Stimulated activated naive CD8-positive, alpha-beta T cell treated with anti-CD3 and anti-CD28 coated beads, Interleukin-15, Interleukin-2, amounts not matched to agents 100 ng/mL and 50 ng/mL, for 24 hours (primary cell): ENCODE measurements around the gene WWC2.
"Not testable (repeated sequence)": the region's sequence is repeated elsewhere in the genome, so short reads cannot be mapped to it uniquely, and the experiment has no call there.

Experiments
- H3K27ac Mint-ChIP-seq: one replicate; pipeline ENCODE4 v1.8.0; 2021; ENCODE audit warnings: mild to moderate bottlenecking, mixed read lengths
- H3K27me3 Mint-ChIP-seq: one replicate; pipeline ENCODE4 v1.8.0; 2021; ENCODE audit warnings: mixed read lengths
- H3K36me3 Mint-ChIP-seq: one replicate; pipeline ENCODE4 v1.8.0; 2021; ENCODE audit warnings: low read depth, mixed read lengths
- H3K4me1 Mint-ChIP-seq: one replicate; pipeline ENCODE4 v1.8.0; 2021; ENCODE audit warnings: low read depth, mixed read lengths
- H3K4me3 Mint-ChIP-seq: one replicate; pipeline ENCODE4 v1.8.0; 2021; ENCODE audit warnings: mild to moderate bottlenecking, mixed read lengths
- H3K9me3 Mint-ChIP-seq: one replicate; pipeline ENCODE4 v1.8.0; 2021; ENCODE audit warnings: mixed read lengths

The WWC2 gene

GRCh38 chr4:183304067-183304466 is 205.0 kb downstream of the WWC2 start:
- Mint-ChIP-seq H3K27me3 (peaks cover 4% of the 10 kb centered on the region), H3K36me3 (no peaks in the 10 kb centered on the region), H3K27ac (no peak overlapping the region), H3K9me3 (no peaks in the 10 kb centered on the region), H3K4me3 (no peak overlapping the region), H3K4me1 (no peaks in the 10 kb centered on the region)

- Mint-ChIP-seq H3K9me3 (no peaks in the 10 kb centered on the region), H3K27ac (no peak overlapping the region), H3K36me3 (no peaks in the 10 kb centered on the region), H3K27me3 (peaks cover 1% of the 10 kb centered on the region), H3K4me3 (no peak overlapping the region), H3K4me1 (no peaks in the 10 kb centered on the region)
Measured at GRCh38 chr4:183304538-183304937, 205.5 kb downstream of the WWC2 start.

- no peak overlapping the region for H3K27ac Mint-ChIP-seq
- no peaks in the 10 kb centered on the region for H3K36me3 Mint-ChIP-seq
- no peaks in the 10 kb centered on the region for H3K9me3 Mint-ChIP-seq
- H3K27me3 Mint-ChIP-seq = no peaks in the 10 kb centered on the region
- no peaks in the 10 kb centered on the region for H3K4me1 Mint-ChIP-seq
- H3K4me3 Mint-ChIP-seq = no peak overlapping the region
Measured at GRCh38 chr4:183306811-183307210, 207.8 kb downstream of the WWC2 start.

GRCh38 chr4:183312841-183313240 is 213.8 kb downstream of the WWC2 start:
- Mint-ChIP-seq H3K27me3 (no peaks in the 10 kb centered on the region), H3K9me3 (no peaks in the 10 kb centered on the region), H3K27ac (no peak overlapping the region), H3K4me3 (no peak overlapping the region), H3K36me3 (no peaks in the 10 kb centered on the region), H3K4me1 (no peaks in the 10 kb centered on the region)

- H3K27me3 Mint-ChIP-seq = peaks cover 3% of the 10 kb centered on the region
- no peak overlapping the region for H3K4me3 Mint-ChIP-seq
- no peaks in the 10 kb centered on the region for H3K9me3 Mint-ChIP-seq
- H3K4me1 Mint-ChIP-seq = no peaks in the 10 kb centered on the region
- H3K27ac Mint-ChIP-seq = no peak overlapping the region
- no peaks in the 10 kb centered on the region for H3K36me3 Mint-ChIP-seq
Measured at GRCh38 chr4:183314336-183314735, 215.3 kb downstream of the WWC2 start.

- Mint-ChIP-seq H3K9me3 (no peaks in the 10 kb centered on the region), H3K4me1 (no peaks in the 10 kb centered on the region), H3K27ac (no peak overlapping the region), H3K27me3 (peaks cover 3% of the 10 kb centered on the region), H3K36me3 (no peaks in the 10 kb centered on the region), H3K4me3 (no peak overlapping the region)
Measured at GRCh38 chr4:183314806-183315205, 215.7 kb downstream of the WWC2 start.

GRCh38 chr4:183318656-183319055 is 219.6 kb downstream of the WWC2 start:
- no peaks in the 10 kb centered on the region for H3K9me3 Mint-ChIP-seq
- peaks cover 12% of the 10 kb centered on the region for H3K4me1 Mint-ChIP-seq

GRCh38 chr4:183320211-183321059 is 221.4 kb downstream of the WWC2 start, which contains the start of gene CLDN22:
Gene CLDN22 (minus strand): TSS chr4:183320276. CDS start chr4:183320218, 58 bp downstream.
- H3K27me3 Mint-ChIP-seq = peaks cover 3% of the 10 kb centered on the region
- H3K4me3 Mint-ChIP-seq = no peak within 1 kb of the TSS
- peaks cover 12% of the 10 kb centered on the region for H3K4me1 Mint-ChIP-seq
- no peaks in the 10 kb centered on the region for H3K9me3 Mint-ChIP-seq
- no peak within 1 kb of the TSS for H3K27ac Mint-ChIP-seq
- H3K36me3 Mint-ChIP-seq = no peaks in the 10 kb centered on the region

More at GRCh38 chr4:183318656-183319055, 219.6 kb downstream of the WWC2 start:
- H3K27ac Mint-ChIP-seq = no peak overlapping the region
- no peak overlapping the region for H3K4me3 Mint-ChIP-seq
- H3K27me3 Mint-ChIP-seq = peaks cover 3% of the 10 kb centered on the region
- H3K36me3 Mint-ChIP-seq = no peaks in the 10 kb centered on the region

GRCh38 chr4:183321079-183321478 is 222.0 kb downstream of the WWC2 start:
- Mint-ChIP-seq H3K4me3 (no peak overlapping the region), H3K36me3 (no peaks in the 10 kb centered on the region), H3K27ac (no peak overlapping the region), H3K4me1 (peaks cover 12% of the 10 kb centered on the region), H3K9me3 (no peaks in the 10 kb centered on the region), H3K27me3 (peaks cover 6% of the 10 kb centered on the region)

- peaks cover 12% of the 10 kb centered on the region for H3K4me1 Mint-ChIP-seq
- peaks cover 8% of the 10 kb centered on the region for H3K27me3 Mint-ChIP-seq
- H3K4me3 Mint-ChIP-seq = no peak overlapping the region
- H3K36me3 Mint-ChIP-seq = no peaks in the 10 kb centered on the region
- peaks cover 2% of the 10 kb centered on the region for H3K9me3 Mint-ChIP-seq
- no peak overlapping the region for H3K27ac Mint-ChIP-seq
Measured at GRCh38 chr4:183321516-183321915, 222.5 kb downstream of the WWC2 start.

- Mint-ChIP-seq H3K4me3 (no peak within 1 kb of the TSS), H3K27me3 (peaks cover 12% of the 10 kb centered on the region), H3K27ac (no peak within 1 kb of the TSS), H3K4me1 (peaks cover 12% of the 10 kb centered on the region), H3K9me3 (peaks cover 5% of the 10 kb centered on the region), H3K36me3 (no peaks in the 10 kb centered on the region)
Measured at GRCh38 chr4:183322326-183322725, 223.3 kb downstream of the WWC2 start, which contains the start of gene CLDN24. Gene CLDN24 (minus strand): TSS chr4:183322426. CDS start chr4:183322426, 0 bp downstream.

- H3K4me1 Mint-ChIP-seq = peaks cover 12% of the 10 kb centered on the region
- peaks cover 12% of the 10 kb centered on the region for H3K27me3 Mint-ChIP-seq
Measured at GRCh38 chr4:183323295-183323694, 224.2 kb downstream of the WWC2 start.

GRCh38 chr4:183324056-183324455 is 225.0 kb downstream of the WWC2 start:
- H3K36me3 Mint-ChIP-seq, H3K27ac Mint-ChIP-seq, H3K4me3 Mint-ChIP-seq, H3K9me3 Mint-ChIP-seq: not testable (repeated sequence)
- Mint-ChIP-seq H3K27me3 (peaks cover 11% of the 10 kb centered on the region), H3K4me1 (peaks cover 12% of the 10 kb centered on the region)

More at GRCh38 chr4:183323295-183323694, 224.2 kb downstream of the WWC2 start:
- Mint-ChIP-seq H3K27ac (no peak overlapping the region), H3K9me3 (peaks cover 5% of the 10 kb centered on the region), H3K4me3 (no peak overlapping the region), H3K36me3 (no peaks in the 10 kb centered on the region)

GRCh38 chr4:183324619-183325018 is 225.6 kb downstream of the WWC2 start:
- no peaks in the 10 kb centered on the region for H3K36me3 Mint-ChIP-seq

GRCh38 chr4:183326387-183326786 is 227.3 kb downstream of the WWC2 start:
- H3K27me3 Mint-ChIP-seq = not testable (repeated sequence)

More at GRCh38 chr4:183324619-183325018, 225.6 kb downstream of the WWC2 start:
- Mint-ChIP-seq H3K9me3 (peaks cover 5% of the 10 kb centered on the region), H3K4me1 (peaks cover 12% of the 10 kb centered on the region), H3K27ac (no peak overlapping the region), H3K4me3 (no peak overlapping the region), H3K27me3 (peaks cover 9% of the 10 kb centered on the region)

More at GRCh38 chr4:183326387-183326786, 227.3 kb downstream of the WWC2 start:
- not testable (repeated sequence) for H3K9me3 Mint-ChIP-seq, H3K36me3 Mint-ChIP-seq, H3K4me1 Mint-ChIP-seq, H3K4me3 Mint-ChIP-seq, H3K27ac Mint-ChIP-seq
